Raji (cell line): ENCODE data around the gene ILF3.

ENCODE experiments used
- POLR2A ChIP-seq: IDR thresholded peaks from 2 replicates; pipeline ENCODE4 v1.6.1; 2011; ENCODE audit warnings: low read depth, low read length, control low read depth; ENCODE audit not compliant: insufficient read depth

Gene ILF3

DNA sequence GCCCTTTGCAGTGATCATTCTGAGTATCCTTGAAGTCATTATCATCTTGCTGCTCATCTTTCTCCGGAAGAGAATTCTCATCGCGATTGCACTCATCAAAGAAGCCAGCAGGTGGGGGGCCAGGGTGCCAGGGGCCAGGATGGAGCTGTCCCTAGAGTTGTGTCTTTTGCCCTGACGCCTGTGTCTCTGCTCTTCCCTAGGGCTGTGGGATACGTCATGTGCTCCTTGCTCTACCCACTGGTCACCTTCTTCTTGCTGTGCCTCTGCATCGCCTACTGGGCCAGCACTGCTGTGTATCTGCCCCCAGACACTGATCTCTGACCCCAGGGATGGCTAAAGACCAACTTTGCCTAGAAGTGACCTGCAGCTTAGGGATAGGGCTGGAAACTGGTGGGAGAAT is 19.2 kb upstream of the ILF3 start:
- no peak for TF ChIP-seq POLR2A

DNA sequence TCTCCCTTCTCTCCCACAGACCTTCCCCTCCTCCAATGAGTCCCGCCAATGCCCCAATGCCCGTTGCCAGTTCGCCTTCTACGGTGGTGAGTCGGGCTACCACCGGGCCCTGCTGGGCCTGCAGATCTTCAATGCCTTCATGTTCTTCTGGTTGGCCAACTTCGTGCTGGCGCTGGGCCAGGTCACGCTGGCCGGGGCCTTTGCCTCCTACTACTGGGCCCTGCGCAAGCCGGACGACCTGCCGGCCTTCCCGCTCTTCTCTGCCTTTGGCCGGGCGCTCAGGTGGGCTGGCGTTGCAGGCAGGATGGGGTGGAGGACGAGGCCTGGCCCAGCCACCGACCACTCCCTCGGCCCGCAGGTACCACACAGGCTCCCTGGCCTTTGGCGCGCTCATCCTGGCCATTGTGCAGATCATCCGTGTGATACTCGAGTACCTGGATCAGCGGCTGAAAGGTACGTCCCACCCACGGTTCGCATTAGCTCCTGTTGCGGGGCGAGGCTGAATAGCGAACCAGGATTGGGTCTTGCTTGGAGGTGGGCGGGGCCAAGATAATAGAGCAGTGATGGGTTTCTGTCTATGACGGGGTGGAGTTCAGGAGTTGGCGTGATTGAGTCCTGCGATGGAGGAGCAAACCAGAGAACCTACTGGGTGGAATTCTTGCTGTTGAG is 17.7 kb upstream of the ILF3 start:
- no peak for TF ChIP-seq POLR2A

DNA sequence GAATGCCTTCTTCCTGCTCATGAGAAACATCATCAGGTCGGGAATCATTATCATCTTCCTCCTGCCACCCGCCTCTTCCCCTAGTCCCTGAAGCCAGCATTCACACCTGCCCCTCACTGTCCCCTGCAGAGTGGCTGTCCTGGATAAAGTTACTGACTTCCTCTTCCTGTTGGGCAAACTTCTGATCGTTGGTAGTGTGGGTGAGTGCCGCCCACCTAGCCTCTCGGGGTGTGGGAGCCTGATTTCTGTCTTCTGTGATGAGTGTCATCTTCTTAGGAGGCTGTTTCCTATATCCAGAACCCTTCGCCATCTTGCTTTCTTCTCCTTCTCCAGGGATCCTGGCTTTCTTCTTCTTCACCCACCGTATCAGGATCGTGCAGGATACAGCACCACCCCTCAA is 16.3 kb upstream of the ILF3 start:
- TF ChIP-seq POLR2A = no peak

DNA sequence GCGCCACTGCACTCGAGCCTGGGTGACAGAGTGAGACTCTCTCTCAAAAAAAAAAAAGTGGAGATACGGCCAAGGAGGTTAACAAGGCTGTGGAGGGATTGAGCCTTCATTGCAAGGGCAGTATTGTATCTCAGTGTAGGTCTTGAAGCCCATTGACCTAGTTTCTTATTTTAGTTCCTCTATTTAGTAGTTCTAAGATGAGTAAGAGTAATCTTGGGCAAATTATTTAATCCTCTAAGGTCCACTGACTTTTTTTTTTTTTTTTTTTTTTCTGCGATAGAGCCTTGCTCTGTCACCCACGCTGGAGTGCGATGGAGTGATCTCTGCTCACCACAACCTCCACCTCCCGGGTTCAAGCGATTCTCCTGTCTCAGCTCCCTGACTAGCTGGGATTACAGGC is 14.3 kb upstream of the ILF3 start:
- TF ChIP-seq POLR2A = no peak

DNA sequence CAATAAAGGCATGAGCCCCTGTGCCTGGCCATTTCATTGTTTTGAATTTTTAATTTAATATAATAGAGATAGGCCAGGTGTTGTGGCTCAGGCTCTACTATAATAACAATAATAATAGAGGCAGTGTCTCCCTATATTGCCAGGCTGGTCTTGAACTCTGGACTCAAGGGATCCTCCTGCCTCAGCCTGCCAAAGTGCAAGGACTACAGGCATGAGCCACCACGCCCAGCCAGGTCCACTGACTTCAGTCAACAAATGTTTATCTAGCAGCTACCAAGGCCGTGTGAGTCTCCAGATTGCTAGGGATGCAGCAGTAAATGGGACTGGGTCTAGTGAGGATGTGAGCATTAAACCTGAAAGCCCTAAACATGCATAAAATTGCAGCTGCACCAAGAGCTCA is 13.8 kb upstream of the ILF3 start:
- TF ChIP-seq POLR2A = no peak

DNA sequence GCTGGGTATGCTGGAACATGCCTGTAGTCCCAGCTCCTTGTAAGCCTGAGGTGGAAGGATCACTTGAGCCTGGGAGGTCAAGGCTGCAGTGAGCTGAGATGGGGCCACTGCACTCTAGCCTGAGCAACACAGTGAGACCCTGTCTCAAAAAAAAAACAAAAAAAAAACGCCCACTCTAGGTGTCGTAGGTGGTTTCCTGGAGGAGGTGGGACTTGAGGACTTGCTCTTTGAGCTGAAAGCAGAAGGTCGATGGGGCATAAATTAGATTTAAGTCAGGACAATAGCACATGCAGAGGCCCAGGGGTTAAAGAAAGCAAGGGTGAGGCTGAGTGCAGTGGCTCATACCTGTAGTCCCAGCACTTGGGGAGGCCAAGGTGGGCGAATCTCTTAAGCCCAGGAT is 12.9 kb upstream of the ILF3 start:
- TF ChIP-seq POLR2A = no peak

DNA sequence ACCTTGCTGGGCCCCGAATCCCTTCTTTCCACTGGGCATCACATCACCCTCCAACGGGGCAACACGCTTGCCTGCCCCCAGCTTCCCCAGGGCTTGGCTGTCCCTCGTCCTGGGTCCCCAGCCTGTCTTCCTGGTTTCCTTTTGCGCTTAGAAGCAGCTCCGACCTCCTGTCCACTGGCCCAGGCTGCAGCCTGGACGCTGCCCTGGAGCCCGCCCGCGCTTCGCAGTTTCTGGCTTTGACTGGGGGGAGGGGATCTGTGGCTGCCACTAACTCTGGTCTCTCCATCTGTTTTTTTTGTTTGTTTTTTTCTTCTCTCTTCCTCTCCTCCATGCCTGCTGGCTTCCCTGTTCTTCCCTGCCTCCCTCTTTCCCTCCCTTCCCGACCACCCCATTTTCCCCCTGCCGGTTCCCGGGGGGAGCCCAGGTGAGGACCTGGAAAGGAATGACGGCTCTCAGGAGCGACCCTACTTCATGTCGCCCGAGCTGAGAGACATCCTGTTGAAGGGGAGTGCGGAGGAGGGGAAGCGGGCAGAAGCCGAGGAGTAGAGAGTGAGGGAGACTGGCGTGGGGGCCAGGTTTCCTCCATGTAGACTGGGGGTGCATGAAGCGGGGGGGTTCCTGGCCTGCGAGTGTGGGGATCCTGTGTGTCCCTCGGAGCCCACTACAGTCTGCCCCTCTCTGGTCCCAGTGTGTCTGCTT is 11.5 kb upstream of the ILF3 start:
- TF ChIP-seq POLR2A = no peak

DNA sequence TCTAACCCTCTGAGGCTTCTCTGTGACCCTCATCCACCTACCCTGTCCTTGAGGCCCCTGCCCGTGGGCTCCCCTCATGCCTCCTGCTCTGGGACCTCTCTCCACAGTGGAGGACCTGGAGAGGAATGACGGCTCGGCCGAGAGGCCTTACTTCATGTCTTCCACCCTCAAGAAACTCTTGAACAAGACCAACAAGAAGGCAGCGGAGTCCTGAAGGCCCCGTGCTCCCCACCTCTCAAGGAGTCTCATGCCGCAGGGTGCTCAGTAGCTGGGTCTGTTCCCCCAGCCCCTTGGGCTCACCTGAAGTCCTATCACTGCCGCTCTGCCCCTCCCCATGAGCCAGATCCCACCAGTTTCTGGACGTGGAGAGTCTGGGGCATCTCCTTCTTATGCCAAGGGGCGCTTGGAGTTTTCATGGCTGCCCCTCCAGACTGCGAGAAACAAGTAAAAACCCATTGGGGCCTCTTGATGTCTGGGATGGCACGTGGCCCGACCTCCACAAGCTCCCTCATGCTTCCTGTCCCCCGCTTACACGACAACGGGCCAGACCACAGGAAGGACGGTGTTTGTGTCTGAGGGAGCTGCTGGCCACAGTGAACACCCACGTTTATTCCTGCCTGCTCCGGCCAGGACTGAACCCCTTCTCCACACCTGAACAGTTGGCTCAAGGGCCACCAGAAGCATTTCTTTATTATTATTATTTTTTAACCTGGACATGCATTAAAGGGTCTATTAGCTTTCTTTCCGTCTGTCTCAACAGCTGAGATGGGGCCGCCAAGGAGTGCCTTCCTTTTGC is 10.8 kb upstream of the ILF3 start:
- TF ChIP-seq POLR2A = no peak

DNA sequence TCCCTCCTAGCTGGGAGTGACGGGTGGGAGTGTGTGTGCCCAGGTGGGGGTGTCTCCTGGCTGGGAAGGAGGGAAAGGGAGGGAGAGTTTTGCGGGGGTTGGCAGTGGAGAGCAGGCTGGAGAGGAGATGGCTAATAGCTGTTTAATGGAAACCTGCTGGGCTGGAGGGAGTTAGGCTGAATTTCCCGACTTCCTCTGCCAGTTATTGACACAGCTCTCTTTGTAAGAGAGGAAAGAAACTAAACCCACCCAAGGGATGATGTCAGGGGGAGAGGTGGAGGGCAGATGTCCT is 10.2 kb upstream of the ILF3 start:
- TF ChIP-seq POLR2A = no peak

DNA sequence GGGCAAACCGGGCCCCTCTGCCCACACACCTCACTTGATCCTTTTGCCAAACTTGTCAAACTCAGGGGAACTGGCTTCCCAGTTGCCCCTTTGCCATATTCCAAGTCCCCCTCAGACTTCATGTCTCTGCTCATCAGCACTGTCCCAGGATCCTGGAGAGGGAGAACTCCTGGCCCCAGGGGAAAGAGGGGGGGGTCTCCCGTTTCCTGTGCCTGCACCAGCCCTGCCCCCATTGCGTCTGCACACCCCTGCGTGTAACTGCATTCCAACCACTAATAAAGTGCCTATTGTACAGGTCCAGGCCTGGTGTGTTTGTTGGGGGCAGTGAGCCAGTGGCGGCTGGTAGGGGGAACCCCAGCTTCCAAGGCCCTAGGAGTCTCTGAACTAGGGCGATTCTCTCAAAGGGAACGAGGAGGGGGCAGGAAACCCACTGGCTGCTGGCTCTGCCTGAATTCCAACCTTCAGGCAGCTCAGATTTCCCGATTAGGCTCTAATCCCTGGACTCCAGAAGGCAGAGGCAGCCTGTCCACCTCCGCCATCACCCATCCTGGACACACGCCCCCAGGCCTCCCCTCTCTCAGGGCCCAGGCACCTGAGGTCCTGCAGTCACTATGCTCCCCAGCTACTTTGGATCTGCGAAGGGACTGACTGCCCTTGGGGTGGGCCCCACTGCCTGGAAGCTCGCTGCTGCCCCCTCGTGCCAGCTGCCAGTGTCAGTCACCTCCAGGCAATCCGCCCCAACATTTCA is 9.7 kb upstream of the ILF3 start:
- no peak for TF ChIP-seq POLR2A

DNA sequence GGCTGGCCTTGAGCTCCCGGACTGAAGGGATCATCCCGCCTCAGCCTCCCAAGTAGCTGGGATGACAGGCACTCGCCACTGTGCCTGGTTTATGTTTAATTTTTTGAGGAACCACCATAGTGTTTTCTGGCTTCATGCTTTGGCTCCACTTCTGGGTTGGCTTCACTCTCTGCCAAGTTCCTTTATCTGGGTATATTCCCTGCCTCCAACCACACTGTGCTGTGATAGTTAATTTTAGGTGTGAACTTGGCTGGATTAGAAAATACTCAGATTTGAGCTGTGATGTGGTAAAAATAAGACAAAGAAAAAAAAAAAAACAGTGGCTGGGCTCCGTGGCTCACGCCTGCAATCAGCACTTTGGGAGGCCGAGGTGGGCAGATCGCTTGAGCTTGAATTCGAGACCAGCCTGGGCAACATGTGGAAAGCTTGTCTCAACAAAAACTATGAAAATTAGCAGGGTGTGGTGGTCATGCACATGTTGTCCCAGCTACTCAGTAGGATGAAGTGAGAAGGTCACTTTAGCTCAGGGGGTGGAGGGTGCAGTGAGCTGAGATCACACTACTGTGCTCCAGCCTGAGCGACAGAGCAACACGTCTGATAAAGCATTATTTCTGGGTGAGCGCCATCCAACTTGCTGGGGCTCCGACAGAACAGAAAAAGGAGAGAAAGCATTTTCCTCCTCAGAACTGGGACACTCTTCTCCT is 7.5 kb upstream of the ILF3 start:
- TF ChIP-seq POLR2A = no peak

DNA sequence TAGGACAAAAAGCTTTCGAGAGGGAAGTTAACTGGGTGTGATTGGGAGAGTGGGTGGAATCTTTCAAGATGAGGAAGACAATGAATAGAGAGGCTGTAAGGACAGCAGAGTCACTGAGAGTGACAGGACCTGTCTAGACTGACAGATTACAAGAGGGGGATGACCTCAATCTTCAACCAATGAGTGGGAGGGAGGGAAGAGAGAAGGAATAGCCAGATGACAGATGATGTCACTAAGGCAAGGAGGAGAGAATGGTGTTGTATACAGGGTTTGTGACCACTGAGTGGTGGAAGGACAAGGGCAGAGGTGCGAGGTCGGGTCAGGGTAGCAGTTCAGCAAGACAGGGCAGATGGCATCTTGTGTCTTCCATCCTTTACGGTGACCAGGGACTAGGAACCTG is 5.8 kb upstream of the ILF3 start:
- no peak for TF ChIP-seq POLR2A

DNA sequence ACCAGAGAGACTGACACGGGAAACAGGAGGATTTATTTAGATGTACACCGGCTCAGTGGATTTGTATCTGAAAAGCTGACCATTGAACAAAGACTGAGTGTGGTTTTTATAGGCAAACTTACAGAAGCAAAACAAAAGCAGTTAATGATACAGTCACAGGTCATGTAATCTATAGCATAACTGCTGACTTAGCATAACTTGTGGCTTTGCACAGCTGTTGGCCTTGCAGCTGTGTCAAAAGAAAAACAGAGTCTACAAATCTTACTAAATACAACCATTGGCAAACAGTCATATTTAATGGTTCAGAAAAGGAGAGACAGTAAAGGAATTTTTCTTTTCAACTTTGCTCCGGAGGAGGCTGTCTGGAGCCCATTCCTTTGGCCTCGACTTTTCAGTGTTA is 2.3 kb upstream of the ILF3 start:
- TF ChIP-seq POLR2A = no peak

DNA sequence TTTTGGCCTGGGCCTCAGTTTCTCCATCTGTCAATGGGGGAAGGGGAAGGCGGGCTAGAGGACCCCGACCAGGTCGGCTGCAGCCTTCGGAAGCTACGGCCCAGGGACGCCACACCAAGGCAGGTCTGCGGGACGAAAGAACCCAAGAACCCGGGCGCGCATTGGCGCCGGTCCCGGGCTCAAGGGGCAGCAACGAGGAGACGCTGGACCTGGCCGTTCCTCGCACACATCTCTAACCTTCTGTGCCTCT is 739 bp upstream of the ILF3 start:
- TF ChIP-seq POLR2A = no peak
